NOMO-1 treated with DMSO at 0.1 percent for 48 hours (cell line): Measurements from ENCODE around the gene LSM14A.
"Not testable (repeated sequence)": the region's sequence is repeated elsewhere in the genome, so short reads cannot be mapped to it uniquely, and the experiment has no call there.

Experiments
- DNase-seq: peaks from one replicate; lab custom pipeline; 2025; ENCODE audit not compliant: unreplicated experiment; lab: John Stamatoyannopoulos, UW

LSM14A gene

DNA sequence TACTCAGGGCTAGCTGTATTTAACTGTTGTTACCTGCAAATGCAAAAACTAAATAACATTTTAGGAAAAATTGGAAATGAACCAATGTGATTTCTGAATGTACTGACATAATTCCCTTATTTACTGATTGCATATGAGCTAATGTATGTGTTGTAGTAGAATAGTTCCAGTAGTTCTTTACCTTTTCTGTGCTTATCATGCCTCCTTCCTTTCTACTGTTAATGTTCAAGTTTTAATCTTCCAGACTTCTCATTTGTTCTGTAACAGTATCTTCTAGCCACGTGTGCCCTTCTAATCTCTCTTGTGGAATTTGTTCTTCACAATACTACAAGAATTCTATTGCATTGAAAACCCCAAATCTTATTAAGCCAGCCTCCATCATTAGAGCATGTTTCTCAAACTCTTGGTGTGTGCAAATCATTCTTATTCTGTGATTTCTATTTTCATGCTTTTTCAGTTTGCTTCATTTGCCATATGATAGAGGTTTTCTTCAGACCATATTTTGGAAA lies 17.7 kb downstream of the LSM14A start:
- DNase-seq: no peak

DNA sequence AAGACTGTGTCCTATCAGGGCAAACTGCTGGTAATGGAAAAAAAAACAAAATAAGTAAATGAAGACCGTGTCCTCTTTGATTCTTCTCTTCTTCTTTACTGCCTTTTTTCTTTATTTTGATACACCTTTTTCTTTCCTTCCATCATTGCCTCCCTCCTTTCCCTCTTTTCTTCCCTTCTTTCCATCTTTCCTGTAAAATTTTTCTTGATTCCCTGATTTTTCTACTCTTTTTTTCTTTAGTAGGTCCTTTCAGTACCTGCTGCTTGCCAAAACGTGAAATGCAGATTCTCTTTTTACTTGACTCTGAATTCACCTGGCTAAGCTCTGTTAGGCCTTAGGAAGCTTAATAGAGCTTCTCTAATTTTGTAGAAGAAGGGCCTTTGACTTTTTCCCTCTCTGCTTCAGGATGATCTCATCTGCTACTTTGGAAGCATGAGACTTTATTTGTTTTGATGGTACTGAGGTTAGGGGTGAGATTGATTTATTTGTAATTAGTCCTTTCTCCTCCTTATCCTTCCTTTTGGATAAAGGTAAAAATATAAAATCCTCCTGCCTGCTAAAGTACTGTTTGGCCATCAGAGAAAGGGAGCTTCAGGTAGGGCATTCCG lies 19.2 kb downstream of the LSM14A start:
- DNase-seq: no peak

DNA sequence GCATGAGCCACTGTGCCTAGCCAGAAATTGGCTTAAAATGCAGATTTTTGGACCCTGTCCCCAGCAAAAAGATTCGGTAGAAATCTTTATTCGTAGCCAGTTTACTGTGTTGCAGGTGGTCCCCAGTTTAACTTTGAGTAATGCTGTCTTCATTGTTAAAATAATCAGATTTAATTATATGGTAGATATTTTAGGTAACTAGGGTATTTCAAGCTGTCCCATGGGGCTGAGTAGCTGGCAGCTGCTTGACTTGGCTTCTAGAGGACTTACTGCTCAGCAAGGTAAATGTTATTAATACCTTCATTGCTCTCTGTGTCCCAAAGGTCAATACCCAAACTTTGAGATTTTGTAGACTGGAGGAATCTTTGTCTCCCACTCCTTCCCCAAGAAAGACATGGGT lies 21.1 kb downstream of the LSM14A start:
- no peak for DNase-seq

DNA sequence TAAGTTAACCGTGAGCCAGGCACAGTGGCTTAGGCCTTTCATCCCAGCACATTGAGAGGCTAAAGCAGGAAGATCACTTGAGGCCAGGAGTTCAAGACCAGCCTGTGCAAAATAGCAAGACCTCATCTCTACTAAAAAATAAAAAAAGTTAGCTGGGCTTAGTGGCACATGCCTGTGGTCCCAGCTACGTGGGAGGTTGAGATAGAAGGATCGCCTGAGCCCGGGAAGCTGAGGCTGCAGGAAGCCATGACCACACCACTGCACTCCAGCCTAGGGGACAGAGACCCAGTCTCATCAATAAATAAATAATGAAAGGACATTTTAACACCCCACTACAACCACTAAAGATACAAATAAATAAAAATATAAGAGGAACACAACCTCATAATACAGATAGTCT lies 21.6 kb downstream of the LSM14A start:
- no peak for DNase-seq

DNA sequence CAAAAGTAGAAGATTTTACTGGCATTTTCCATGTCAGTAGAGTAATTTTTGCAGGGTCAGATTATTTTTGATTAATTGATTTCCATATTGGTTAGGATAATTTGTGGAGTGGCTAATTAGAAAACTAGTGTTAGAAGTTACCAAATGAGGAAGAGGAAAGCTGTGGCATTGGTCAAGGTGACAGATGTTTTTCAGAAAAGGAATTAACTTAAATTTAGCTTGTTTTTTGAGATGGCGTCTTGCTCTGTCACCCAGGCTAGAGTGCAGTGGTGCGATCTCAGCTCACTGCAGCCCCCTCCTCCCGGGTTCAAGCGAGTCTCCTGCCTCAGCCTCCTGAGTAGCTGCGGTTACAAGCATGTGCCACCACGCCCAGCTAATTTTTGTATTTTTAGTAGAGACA lies 28.8 kb downstream of the LSM14A start:
- no peak for DNase-seq

DNA sequence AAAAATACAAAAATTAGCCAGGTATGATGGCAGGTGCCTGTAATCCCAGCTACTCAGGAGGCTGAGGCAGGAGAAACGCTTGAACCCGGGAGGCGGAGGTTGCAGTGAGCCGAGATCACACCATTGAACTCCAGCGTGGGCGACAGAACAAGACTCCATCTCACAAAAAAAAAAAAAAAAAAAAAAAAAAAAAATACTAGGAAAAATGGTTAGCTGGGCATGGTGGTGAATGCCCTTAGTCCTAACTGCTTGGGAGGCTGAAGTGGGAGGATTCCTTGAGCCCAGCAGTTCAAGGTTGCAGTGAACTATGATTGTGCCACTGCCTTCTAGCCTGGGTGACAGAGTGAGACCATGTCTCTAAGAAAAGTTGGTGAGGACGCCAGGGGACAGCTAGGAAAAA lies 33.0 kb downstream of the LSM14A start:
- not testable (repeated sequence) for DNase-seq

DNA sequence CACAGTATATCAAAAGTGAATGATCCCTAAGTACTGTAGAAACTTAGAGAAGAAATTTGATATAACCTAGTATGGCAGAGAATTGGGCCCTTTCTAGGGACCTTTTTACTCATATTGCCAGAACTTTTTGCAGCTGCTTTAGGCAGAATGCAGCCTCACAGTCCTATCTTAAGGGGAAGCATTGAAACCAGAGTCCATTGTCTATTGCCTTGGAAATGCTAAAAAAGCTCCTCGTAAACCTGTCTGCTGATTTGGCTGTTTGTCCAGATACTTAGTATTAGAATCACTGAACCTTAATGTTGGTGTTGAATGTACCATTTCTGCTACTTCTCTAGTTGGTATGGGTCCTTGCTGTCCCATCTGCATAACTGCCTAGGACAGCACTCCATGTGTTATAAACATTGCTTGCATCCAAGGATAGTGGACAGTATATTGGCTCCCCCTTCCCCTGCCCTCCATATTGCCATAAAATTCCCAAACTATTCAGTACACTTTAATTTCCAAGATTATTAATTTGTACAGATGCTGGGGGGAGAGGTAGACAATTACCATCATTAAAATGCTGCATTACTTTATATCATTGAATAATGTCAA lies 36.1 kb downstream of the LSM14A start:
- DNase-seq: no peak

DNA sequence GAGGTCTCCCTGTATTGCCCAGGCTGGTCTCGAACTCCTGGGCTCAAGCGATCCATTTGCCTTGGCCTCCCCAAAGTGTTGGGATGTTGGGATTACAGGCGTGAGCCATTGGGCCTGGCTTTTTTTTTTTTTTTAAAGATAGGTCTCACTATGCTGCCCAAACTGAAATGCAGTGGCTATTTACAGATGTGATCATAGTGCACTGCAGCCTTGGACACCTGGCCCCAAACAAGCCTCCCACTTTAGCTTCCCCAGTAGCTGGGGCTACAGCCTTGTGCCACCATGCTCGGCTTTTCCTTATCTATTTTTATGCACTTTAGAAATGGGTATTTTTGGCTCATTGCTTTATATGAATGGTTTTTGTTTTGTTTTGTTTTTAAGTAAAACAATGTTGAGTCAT lies 37.4 kb downstream of the LSM14A start:
- no peak for DNase-seq

DNA sequence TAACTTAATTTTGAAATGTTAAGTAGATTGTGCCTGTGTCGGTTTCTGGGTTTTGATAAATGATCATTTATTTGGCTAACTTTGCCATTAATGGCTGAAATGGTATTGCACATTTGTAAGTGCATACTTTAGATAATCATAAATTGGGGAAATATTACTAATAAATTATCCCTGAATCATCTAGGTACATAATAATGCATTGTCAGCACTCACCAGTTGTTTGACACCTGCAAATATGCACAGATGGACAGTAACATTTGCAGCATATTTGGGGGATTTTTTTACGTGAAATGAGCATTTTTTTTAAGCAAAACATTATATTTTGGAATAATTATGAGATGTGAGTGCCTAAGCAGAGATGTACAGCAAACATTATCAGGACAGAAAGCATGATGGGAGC lies 41.0 kb downstream of the LSM14A start:
- no peak for DNase-seq

DNA sequence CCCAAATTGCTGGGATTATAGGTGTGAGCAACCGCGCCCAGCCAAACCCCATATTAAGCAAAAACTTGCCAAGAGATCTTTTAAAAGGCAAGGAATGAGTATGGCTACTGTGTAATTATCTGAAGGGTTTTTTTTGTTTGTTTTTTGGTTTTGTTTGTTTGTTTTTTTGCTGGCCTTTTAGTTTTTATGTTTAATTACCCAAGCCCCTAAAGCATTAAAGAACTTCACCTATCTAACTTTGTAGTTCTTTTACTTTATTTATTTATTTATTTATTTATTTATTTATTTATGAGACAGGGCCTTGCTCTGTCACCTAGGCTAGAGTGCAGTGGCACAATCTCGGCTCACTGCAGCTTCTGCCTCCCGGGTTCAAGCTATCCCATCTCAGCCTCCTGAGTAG lies 41.7 kb downstream of the LSM14A start:
- DNase-seq: no peak

DNA sequence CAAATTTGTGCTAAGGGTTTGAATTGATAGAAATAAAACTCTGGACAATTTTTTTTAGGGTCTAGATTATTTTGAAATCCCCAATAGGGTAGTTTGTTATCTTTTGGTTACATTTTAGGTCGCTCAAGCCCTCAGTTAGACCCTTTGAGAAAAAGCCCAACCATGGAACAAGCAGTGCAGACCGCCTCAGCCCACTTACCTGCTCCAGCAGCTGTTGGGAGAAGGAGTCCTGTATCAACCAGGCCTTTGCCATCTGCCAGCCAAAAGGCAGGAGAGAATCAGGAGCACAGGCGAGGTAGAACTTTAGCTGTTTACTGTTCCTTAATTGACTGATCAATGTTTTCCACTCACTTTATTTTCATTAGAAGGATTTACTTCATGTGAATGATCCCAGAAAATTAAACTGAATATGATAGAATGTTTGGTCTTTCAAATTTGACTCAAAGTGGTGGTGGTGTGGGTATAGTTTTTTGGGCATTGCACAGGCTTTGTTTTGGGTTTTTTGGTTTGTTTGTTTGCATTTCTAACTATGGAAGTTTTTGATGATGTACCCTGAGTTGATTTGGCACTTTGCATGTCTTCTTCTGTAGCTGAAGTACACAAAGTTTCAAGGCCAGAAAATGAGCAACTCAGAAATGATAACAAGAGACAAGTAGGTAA lies 42.8 kb downstream of the LSM14A start:
- no peak for DNase-seq

DNA sequence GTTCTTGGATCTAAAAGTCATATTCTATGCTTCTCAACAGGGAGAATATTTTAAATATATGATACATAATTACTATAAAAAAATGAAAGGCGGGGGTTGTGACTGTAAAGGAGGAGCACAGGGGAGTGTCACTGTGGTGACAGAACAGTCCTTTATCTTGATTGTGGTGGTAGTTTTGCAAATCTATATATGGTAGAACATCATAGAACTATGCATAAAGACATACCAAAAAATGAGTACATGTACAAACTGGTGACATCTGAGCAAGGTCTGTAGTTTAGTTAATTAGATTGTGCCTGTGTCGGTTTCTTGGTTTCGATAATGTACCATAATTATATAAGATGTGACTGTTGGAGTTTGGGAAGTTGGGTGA lies 43.3 kb downstream of the LSM14A start:
- no peak for DNase-seq

DNA sequence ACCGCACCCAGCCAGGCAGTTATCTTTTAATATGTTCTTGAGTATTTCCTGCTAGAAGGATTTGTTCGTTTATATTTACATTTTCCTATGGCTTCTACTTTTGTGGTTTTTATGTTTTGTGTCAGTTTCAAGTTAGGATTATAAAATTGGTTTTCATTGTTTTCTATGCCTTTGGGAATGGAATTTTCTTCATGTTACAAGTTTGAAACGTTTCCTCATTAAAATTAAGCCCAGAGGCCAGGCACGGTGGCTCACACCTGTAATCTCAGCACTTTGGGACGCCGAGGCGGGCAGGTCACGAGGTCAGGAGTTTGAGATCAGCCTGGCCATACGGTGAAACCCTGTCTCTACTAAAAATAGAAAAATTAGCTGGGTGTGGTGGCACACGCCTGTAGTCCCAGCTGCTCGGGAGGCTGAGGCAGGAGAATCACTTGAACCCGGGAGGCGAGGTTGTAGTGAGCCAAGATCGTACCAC lies 44.5 kb downstream of the LSM14A start:
- DNase-seq: not testable (repeated sequence)

DNA sequence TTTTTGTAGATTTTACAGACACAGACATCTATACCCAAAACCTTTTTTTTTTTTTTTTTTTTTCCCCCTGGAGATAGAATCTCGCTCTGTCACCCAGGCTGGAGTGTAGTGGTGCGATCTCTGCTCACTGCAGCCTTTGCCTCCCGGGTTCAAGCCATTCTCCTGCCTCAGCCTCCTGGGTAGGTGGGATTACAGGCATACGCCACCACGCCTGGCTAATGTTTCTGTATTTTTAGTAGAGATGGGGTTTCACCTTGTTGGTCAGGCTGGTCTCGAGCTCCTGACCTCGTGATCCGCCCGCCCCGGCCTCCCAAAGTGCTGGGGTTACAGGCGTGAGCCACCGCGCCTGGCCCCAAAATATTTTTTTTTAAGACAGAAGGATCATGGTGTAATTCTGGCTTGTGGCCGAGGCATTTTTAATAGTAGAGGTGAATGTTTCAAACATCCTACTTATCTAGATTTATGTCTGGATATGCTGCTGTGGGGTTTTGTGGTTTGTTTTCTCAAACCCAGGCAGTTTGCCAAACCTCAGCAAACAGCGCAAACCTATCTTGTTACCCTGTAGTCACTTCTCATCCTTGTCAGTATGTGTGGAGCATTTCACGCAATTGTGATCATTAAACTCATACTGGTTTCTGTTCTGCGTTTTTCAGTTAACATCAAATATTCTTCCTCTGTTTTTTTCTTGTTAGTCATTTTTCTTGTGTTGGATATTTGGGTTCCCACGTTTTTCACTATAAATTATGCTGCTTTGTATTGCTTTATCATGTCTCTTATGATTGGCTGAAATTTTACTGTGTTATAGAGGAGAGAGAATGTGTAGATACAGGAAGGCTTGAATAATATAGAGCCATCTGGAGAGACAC lies 45.9 kb downstream of the LSM14A start:
- DNase-seq: peak; percentile 92

DNA sequence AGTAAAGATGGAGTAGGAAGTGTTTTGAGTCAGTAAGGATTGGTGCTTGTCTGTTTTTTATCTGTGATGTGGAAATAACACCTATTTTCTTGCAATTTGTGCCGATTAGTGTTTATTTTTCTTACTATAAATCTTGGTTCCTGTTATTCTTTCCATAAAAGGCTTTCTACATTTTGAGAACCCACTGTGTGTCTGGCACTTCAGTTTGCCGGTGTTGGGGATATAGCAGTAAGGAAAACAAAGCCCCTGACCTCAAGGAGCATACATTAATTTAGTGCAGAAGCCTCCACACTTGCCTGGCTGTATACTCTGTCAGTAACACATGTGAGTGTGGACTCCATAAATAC lies 46.5 kb downstream of the LSM14A start:
- peak; percentile 62 for DNase-seq

DNA sequence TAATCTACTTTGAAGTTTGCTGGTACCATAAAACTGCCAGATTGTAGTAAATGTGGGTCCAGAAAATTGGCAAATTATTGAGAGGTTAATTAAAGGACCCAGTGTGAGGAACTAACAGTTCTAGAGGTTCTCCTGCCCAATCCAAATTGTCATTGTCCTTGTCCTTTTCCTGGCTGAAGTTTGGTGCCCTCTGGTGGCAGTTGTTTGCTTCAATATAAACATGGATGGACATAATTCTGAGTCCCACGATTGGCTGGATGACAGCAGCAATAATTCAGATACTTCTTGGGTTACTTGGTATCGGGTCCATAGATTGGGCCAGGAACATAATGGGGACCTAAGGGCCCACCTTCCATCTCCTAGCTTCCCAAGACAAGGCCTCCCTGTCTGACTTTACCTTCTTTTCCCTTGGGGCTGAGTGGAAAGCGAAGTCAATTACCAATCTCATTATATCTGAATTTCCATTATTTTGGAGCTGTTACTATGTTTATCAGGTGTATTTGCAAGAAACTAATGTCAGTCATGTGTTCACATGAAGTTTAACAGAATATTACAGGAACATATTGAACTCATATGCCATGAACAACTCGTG lies 48.3 kb downstream of the LSM14A start:
- peak; percentile 33 for DNase-seq

DNA sequence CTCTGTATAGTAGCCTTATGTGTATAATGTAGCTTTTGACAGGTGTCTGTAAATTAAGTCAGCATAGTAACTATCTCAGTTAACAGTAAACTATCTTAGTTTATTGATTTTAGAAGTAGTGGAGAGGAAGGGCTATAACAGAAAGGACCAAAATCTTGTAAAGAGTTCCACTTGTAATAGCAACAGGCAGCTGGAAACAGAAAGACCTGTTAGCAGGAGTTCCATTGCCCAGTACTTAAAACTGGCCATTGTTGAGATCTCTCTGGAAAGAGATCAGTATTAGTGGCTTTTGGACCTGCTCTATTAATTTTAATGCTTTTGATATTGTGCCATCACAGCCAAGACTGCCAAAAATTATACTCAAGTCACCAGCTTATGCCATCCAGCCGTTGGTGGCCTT lies 50.1 kb downstream of the LSM14A start:
- no peak for DNase-seq

DNA sequence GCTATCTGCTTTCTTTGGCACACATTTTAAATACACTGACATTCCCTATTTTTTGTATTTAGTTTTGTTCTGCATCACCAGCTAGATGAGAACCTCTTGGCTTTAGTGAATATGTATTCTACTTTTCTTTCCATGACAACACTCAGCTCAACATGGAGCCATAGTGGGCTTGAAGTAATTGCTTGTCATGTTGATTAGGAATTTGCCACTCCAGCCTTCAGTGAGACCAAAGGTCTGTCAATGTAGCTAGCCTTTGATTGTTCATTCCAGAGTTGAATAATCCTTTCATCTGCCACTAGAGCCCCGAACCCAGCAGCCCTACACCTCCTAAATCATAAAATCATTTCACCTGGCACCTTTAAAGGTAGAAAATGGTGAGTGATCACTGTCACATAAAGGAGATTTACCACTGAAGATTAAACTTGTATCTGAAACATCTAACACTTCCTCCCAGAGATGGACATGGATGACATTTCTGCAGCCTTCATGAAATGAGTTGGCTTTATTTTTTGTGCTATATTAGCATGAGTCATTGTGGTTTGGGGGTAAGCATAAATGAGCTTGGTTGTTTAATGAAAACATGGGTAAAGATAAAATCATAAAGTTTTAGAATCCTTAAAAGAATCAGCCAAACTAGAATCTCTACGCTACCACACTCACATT lies 52.8 kb downstream of the LSM14A start:
- no peak for DNase-seq

DNA sequence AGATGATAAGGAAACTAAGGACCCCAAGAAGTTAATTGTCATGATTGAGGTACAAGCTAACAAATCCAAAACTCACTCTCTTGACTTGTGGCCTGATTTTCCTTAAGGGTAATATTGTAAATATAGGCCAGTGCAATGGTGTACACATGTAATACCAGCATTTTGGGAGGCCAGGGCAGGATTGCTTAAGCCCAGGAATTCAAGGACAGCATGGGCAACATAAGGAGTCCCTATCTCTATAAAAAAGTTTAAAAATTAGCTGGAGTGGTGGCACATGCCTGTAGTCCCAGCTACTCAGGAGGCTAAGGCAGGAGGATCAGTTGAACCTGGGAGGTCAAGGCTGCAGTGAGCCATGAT lies 53.3 kb downstream of the LSM14A start:
- no peak for DNase-seq

DNA sequence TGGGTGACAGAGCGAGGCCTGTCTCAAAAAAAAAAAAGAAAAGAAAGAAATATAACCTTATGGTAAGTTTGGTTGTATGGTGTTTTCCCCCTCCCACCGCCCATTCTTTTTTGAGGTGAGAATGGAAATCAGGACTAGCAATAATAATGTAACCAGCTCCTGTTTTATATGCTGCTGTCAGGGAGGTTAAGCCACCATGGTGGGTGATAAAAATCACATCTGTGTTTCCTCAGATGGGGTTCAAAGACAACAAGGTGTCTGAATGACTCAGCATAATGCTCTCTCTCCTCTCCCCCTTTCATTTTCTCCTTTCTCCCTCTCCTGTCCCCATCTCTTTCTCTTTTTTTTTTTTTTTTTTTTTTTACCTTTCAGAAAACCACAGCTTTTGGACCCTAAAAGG lies 53.7 kb downstream of the LSM14A start:
- no peak for DNase-seq

DNA sequence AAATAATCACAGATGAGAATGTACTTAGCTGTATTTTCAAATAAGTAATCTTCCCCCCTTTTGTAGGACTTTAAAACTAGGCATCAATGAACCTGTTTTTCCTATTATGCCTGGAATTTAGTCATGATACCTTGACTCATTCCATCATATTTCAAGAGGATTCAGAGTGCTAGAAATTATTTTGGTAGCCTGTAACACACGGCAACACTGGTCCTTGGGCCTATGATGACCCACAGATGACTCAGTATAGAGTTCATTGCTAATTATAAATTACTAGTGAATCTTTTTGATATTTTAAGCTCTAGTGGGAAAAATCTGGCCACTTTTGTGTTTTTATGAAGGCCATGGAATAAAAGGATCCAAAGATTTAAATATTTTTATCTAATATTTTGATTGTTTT lies 56.0 kb downstream of the LSM14A start:
- no peak for DNase-seq
